CD4-positive, alpha-beta T cell treated with Interleukin-17A for 1 hour (primary cell): ENCODE data around the gene ARFGEF2.
"Not testable (repeated sequence)": the region's sequence is repeated elsewhere in the genome, so short reads cannot be mapped to it uniquely, and the experiment has no call there.

Experiments used
- DNase-seq: peaks from one replicate; pipeline ENCODE4 v3.0.0-alpha.2; 2020

ARFGEF2 gene

DNA sequence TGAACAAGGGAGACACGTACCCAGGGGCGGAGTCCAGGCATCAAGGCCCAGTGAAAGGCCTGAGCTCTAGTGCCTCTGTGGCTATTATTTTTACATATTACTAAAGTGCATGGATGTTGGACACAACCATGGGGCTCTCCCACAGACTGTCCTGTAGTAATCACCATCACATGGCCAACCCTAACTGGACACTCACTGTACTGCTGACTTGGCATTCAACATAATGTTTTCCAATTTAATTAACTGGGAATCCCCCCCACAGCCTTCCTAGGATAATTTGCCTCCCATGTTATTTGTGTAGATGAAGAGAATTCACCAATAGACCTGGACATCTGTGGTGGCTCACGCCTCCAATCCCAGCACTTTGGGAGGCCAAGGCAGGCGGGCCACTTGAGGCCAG is 34.5 kb downstream of the ARFGEF2 start:
- DNase-seq = no peak

DNA sequence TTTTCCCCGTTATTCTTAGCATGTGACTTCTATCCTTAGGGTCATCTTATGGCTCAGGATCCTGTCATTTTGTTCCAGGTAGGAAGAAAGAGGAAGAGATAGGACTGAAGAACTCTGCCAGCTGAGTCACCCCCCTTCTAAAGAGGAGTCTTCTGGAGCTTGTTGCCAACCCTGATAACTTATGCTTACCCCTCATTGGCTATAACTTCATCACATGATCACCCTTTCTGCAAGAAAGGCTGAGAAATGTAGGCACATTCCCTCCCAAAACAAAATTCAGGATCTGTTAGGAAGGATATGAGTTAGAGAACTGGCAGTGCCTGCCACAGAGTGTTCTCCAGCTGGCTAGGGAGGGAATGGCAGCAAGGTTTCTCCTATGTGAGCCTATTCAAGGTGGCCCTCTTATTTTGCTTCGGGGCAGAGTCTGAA is 35.6 kb downstream of the ARFGEF2 start:
- no peak for DNase-seq

DNA sequence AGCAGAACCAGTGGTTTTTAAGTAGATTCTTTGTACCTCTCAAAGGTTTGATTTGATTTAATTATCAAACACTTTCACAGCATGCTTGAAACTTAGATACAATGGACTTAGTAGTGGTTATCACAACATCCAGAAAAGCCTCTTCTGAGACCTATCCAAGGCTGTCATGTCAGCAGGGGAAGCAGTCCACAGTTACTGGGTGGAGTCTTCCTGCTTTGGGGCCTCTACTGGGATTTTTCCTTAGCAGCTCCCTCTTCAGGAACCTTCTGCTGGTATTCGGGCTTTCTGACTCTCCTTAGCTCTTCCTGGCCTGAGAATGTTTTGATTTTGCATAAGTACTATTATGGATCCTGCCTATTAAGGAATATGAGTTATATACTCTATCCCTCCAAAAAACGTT is 36.0 kb downstream of the ARFGEF2 start:
- DNase-seq = no peak

DNA sequence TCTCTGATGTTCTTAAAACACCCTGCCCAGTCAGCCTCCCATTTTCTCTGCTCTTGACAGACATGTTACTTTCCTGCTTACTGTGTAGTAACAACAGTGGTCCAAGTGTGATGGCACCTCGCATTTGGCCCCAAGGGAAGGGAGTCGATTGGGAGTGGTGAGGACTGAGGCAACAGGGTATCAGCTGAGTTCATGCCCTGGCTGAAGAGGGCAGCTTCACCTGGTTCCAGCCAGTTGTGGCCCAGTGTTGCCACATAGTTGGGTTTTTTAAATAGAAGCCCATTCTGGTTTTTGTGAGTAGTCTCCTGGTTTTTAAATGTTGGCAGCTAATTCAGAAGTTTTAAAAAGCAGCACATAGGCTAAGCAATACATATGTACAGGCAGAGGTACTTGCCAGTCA is 37.2 kb downstream of the ARFGEF2 start:
- DNase-seq = no peak

DNA sequence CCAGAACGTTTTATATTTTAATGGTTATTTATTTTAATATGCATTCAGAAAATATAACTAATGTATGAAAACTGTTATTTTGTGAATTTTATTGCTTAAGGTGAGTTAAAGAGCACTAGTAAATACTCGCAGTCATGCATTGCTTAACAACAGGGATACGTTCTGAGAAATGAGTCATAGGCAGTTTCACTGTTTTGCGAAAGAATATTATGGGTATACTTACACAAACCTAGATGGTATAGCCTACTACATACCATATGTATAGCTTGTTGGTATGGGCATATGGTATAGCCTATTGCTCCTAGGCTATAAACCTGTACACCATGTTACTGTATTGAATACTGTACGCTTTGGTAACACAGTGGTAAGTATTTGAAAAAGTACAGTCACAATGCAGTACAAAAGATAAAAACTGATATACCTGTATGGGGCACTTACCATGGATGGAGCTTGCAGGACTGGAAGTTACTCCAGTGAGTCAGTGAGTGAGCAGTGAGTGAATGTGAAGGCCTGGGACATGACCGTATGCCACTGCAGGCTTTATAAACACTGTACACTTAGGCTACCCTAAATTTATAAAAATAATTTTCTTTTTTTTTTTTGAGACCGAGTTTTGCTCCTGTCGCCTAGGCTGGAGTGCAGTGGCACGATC is 38.5 kb downstream of the ARFGEF2 start:
- no peak for DNase-seq

DNA sequence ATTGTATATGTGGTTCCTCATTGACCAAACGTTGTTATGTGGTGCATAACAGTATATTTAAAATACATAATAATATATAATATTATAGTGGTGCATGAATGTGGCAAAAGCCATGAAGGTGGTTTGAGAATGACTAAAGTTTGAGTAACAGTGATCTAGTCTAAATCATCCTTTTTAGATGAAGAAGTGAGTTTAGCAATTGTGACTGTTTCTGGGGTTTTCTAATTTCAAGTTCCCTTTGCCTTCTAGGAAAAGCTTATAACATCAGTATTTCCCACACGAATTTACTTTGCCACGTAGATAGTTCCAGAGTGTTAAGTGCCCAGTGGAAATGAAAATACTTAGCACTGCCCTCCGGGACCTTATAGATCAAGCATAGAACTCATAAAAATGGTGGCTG is 40.9 kb downstream of the ARFGEF2 start:
- DNase-seq = no peak

DNA sequence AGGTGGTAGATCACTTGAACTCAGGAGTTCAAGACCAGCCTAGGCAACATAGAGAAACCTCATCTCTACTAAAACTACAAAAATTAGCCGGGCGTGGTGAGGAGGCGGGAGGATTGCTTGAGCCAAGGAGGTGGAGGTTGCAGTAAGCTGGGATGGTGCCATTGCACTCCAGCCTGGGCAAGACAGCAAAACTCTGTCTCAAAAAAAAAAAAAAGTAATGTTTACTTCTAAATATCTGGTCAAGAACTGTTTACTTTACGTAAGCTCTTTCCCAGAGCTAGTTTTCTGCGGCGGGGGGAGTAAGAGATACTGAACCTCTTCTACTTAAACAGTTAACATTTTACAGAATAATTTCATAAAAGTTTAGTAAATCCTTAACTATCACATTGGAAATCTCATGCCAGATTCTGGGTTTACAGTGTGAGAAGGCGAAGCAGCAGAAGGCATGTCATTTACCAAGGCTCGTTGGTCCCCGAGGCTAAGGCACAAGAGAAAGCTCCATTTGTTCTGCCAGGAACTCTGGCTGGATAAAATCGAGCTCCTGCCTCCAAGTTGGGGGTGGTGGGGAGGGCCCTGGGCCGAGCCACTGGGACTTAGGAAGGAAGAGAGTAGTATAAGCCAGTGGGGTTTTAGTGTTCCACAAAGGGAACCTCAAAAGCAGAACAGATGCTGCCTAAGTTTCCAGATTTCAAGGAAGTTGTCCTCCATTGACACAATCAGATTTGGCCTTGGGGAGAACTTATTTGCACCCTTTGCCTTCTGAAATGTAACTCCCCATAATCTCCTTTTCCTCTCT is 41.7 kb downstream of the ARFGEF2 start:
- no peak for DNase-seq

DNA sequence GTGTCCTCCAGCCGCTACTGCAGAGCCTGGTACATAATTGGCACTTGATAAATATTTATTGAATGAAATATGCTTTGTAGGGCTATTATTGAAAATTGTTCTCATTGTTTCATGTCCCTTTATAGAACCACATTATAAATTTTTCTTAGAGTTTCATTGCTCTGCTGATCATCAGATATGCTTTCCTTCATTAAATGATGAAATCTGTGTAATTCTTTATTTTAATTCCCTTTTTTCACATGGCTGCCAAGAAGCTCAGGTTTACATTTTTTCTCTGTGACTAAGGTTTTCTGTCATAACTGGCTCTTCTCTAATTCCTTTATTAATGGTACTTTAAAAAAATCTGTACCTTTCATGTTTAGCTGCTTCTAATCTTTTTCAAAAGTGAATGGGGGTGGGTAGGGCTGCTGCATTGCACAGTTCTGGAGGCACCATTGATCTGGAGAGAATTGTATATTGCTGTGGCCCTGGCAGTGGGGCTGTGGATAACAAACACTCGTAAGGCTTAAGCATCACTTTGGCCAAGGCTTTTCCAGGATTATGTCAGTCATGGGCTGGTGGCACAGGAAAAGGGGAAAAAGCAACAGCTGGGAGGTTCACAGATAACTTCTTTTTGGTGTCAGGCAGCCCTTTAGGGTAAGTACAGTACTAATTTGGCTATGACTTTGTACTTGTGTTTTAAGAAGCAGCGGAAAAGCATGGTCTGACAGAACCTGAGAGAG is 43.8 kb downstream of the ARFGEF2 start:
- no peak for DNase-seq

DNA sequence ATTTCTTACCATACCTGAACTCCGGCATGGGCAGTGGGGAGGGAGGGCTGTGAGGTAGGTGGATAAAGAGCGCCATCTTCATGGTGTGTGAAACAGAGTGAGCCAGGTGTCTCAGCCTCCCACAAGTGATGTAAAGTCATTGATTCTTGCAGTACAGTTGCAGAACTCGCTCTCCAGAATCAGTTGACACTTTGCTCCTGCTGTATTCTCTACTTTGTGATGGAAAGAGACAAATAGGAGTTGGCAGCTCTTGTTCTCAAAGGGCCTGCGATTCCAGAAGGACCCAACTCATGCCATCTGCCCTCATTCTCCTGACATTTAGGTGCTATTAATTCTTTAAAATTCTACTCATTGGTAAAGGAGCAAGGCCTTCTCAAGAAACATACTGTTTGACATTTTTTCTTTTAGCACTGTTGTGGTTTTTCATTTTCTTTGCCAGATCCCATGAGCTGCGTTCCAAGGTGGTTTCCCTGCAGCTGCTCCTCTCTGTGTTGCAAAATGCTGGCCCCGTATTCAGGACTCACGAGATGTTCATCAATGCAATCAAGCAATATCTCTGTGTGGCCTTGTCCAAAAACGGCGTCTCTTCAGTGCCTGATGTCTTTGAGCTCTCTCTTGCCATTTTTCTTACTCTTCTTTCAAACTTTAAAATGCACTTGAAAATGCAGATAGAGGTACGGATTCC is 49.3 kb downstream of the ARFGEF2 start:
- no peak for DNase-seq

DNA sequence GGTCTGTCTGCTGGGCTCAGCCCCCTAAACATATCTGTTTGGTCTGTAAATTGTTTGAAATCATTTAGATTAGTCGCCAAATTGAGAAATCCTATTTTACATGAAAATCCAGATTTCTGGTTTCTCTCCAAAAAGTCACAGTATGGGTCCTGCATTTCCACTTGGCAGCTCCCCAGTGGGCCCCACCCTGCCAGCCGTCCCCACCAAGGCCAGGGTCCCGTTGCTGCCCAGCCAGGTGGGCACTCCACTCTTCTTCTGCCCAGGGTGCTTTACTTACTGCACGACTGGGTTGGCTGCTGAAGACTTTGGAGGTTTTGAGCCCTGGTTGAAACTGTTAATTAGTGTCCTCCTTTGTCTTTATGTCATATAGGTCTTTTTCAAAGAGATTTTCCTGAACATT is 50.4 kb downstream of the ARFGEF2 start:
- no peak for DNase-seq

DNA sequence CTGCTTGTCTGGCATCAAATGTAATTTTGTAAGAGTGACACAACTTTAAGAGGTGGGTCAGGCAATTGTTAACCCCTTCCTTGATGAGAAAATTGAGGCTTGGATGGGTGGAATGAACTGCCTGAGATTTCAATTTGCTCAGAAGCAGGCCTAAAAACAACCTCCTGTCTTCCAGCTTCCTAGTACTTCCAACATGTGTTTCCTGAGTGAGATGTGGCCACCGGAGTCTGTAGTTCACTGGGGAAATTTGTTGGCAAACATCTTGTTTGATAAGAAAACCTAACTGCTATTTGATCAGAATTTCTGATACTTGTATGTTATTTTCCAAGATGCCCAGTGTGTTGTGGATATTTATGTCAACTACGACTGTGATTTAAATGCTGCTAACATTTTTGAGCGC is 51.3 kb downstream of the ARFGEF2 start:
- no peak for DNase-seq

DNA sequence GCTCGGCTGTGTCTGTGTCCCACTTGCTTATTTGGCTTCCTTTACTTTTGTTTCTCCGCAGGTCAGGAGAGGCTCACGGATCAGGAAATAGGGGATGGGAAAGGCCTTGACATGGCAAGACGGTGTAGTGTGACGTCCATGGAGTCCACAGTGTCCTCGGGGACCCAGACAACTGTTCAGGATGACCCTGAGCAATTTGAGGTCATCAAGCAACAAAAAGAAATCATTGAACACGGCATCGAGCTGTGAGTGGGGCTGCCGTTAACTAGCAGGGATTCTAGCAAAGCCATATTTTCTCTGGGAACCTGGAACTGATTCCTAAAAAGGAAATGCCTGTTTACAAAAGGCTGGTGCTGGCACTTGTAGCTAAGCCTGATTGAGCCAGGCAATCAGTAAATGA is 54.4 kb downstream of the ARFGEF2 start:
- DNase-seq = no peak

DNA sequence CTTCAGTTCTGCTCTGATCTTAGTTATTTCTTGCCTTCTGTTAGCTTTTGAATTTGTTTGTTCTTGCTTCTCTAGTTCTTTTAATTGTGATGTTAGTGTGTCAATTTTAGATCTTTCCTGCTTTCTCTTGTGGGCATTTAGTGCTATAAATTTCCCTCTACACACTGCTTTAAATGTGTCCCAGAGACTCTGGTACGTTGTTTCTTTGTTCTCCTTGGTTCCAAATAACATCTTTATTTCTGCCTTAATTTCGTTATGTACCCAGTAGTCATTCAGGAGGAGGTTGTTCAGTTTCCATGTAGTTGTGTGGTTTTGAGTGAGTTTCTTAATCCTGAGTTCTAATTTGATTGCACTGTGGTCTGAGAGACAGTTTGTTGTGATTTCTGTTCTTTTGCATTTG is 58.5 kb downstream of the ARFGEF2 start:
- not testable (repeated sequence) for DNase-seq

DNA sequence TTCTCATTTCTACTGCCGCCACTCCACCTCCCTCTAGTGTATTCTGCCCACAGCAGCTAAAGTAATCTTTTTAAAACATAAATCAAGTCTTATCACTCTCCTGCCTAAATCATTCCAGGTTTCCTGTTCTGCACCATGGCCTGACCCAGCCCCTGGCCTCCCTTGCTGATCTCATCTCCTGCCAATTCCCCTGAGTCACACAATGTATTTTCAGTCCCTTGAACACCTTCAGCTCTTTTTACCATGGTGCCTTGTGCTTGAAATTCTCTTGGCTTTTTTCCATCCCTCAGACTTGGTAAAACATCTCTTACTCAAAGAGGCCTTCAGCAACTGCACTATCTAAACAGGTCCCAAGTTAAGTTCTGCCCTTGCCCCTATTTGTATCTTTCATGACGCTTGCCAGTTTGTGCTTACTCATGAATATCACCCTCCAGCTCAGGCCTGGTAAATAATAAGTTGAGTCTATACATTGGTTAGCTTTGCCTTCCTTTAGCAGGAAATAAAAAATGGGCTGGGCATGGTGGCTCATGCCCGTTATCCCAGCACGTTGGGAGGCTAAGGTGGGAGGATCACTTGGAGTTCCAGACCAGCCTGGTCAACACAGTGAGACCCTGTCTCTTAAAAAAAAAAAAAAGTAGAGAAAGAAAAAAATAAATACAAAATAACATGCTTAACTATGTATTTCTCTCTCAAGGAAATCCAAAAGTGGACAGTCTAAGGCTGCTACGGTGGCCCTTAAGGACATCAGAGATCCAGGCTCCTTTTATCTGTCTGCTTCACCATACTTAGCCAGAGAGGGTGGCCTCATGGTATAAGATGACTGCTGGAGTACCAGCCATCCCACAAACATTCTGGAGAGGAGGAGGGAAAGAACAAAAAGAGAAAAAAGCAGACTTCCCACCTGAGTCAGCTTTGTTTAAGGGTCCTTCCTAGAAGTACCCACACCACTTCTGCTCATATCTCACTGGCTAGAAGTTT is 62.2 kb downstream of the ARFGEF2 start:
- no peak for DNase-seq

DNA sequence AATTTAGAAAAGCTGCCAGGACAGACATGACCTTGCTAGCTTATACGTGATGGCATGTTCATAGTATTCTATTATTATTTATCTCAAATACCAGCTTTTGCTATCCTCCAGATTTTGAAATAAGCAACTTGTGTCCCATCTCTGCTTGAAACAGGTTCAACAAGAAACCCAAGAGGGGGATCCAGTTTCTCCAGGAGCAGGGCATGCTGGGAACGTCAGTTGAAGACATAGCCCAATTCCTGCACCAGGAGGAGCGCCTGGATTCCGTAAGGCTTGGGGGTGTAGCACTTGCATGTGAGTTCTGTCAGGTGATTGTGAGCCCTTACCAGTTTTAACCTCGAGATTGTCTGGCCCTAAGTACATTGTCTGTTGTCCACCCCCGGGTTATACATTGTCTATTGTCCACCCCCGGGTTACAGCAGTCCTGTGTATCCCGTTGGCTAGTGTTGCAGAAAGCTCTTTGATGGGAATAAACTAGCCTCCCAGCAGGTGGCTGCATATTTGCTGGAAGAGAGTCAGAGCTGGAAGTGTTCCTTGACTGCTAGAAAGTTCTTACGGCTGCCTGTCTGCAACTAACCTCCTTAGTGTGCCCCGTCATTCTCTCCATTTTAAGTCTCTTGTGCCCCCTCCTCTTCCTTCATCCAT is 63.2 kb downstream of the ARFGEF2 start:
- DNase-seq = no peak

DNA sequence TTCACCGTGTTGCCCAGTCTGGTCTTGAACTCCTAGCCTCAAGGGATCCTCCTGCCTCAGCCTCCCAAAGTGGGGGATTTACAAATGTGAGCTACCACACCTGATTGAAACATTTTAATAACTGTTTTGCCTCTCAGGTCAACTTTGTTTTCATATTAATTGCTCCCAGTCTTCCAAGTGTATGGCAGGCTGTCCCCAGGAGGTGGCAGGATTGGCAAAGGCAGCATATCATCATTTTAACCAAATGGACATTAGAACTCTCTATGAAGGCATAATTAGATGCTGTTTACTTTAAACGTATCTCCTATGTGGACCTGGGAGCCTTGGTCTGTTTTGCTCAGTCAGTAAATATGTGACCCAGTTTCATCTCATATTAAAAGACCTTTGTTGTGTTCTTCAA is 65.4 kb downstream of the ARFGEF2 start:
- no peak for DNase-seq

DNA sequence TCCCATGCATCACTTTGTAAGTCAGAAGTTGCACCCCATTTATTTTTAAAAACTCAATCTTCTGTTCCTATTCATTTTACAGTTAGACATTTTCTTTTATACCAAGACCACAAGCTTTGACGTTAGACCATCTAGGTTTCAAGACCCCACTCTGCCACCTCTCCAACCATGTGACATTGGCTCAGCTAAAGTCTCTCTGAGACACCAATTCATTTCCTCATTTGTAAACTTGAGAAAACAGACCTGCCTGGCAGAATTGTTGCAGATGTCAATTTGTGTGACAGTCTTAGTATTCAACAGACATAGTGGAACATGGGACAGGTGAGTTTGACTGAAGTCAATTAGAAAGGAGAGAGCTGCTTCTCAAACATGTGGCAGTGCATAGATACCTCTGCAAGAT is 69.0 kb downstream of the ARFGEF2 start:
- DNase-seq = no peak

DNA sequence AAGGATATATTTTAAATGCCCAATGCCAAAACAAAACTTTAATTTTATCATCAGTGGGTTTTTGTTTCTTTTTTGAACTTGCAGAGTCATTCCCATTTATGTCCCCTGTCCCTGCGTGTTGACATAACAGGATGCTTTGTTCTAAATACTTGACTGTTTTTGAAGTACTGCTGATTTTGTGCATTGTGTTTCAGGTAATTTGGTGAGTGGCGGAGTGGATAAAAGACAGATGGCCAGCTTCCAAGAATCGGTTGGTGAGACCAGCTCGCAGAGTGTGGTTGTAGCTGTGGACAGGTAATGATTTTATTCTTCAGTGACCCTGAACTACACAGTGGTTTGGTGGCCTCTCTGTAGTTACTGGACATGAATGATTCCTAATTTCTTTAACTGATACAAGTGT is 74.1 kb downstream of the ARFGEF2 start:
- DNase-seq = no peak

DNA sequence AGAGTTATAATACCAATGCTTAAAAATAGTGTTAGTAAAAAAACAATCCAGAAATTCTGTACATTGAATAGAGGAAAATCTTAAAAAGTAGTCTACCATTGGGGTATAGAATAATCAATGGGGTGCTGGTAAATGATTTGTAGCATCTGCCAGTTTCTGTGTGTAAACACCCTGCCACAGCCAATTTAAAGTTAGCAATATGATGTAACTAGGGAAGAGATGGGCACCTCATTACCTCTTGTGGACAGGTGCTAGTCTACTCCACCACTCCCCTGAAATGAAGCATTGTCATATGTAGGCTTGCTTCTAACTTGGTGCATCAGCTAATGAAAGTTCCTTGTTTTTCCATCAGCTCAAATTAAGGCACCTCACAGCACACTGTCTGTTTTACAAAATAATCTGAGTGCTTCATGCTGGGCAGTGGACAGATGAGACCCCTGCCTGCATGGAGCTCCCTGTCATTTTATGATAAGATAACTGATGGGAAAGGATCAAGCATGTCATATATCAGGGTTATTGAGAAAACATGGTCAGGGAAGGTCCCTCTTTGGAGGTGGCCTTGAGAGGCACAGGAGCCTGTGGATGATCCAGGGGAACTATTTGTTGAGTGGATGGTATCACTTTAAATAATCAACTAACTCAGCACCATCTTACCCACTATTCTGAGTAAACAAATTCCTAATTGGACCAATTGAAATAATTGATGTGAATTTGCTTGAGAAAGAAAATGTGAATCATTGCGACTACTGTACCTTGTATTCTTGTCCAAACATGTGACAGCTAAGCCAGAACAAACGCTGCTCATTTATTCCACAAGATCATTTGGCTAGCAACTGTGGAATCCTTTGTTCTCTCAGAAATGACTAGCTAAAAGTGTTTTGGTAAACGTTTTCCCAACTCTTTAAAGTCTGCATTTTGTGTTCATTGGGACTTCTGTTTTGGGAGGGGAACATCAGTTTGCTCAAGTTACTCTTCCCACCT is 78.7 kb downstream of the ARFGEF2 start:
- no peak for DNase-seq

DNA sequence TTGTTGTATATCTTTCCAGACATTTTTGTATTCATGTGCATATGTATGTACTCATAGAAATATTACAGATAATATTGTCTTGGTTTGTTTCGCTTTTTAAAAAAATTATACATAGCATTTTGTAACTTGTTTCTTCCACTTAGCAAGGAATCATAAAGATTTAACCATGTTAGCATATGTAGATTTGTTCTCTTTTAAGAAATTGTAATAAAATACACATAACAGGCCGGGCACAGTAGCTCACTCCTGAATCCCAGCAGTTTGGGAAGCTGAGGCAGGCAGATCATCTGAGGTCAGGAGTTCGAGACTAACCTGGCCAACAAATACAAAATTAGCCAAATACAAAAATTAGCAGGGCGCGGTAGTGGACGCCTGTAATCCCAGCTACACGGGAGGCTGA is 80.2 kb downstream of the ARFGEF2 start:
- no peak for DNase-seq
